ENCODE data around the gene NTF3. TPM values are rescaled to one million over a fixed set of nuclear protein-coding genes. Genes with fewer than 3 reads are reported as not detected.

The NTF3 gene
- total RNA-seq, 1 experiment from 2014 or later, result not detected

DNA sequence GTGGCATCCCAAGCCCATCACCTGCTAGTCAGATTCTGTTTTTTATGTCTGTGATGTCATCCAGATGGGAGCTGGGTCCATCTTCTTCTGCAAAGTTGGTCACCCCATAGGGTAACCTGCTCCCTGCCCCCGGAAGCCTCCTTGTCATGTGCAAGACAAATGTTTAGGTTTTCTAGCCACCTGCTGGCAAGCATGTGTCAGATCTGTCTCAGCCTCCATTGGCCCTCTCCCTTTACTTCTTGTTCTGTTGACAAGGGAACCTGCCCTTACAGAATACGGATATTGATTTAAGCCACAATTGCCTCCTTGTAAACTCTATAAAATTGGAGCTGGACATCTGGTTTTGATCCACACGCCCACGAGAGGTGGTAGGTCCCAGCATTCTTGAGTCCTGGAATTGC lies 7.5 kb downstream of the NTF3 start:
- Histone ChIP-seq H3K4me1 (ENCODE audit: control insufficient read depth, insufficient read depth, low read length) (no peaks in the 10 kb centered on the region), H3K27me3 (ENCODE audit: control insufficient read depth, insufficient read depth, low read length) (no peaks in the 10 kb centered on the region; the same call in 1 of the 2 replicates), H3K36me3 (ENCODE audit: control insufficient read depth, insufficient read depth, low read length) (no peaks in the 10 kb centered on the region), H3K27ac (ENCODE audit: low read length) (no peak overlapping the region), H3K9me3 (ENCODE audit: control insufficient read depth, insufficient read depth, low read depth, low read length) (no peaks in the 10 kb centered on the region), H3K4me3 (ENCODE audit: low read depth in 2 of 2, low read length in 2 of 2) (no peak overlapping the region)
- DNase-seq (ENCODE audit: low read depth, low spot score) (no peak), ATAC-seq (no peak)
- no TSS peak for BruUV-seq (replicated peaks)
- POLR2A ChIA-PET, result no interaction called here
- TF ChIP-seq POLR2AphosphoS5 (IDR thresholded peaks at IDR 0.05; ENCODE audit: low read depth, low read length) (no peak), REST (IDR thresholded peaks at IDR 0.05; ENCODE audit: insufficient read depth in 1 of 2, low read depth in 2 of 2, low read length in 1 of 2) (no peak), SIN3A (IDR thresholded peaks at IDR 0.05; ENCODE audit: borderline replicate concordance, insufficient read depth, low read depth, low read length) (no peak), TCF7L2 (IDR thresholded peaks at IDR 0.05; ENCODE audit: low read depth, low read length) (no peak)
- TF ChIP-seq, protein P1, sequence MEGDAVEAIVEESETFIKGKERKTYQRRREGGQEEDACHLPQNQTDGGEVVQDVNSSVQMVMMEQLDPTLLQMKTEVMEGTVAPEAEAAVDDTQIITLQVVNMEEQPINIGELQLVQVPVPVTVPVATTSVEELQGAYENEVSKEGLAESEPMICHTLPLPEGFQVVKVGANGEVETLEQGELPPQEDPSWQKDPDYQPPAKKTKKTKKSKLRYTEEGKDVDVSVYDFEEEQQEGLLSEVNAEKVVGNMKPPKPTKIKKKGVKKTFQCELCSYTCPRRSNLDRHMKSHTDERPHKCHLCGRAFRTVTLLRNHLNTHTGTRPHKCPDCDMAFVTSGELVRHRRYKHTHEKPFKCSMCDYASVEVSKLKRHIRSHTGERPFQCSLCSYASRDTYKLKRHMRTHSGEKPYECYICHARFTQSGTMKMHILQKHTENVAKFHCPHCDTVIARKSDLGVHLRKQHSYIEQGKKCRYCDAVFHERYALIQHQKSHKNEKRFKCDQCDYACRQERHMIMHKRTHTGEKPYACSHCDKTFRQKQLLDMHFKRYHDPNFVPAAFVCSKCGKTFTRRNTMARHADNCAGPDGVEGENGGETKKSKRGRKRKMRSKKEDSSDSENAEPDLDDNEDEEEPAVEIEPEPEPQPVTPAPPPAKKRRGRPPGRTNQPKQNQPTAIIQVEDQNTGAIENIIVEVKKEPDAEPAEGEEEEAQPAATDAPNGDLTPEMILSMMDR (IDR thresholded peaks at IDR 0.05), result no peak
- intact Hi-C loops (cut with micrococcal nuclease; ENCODE audit: unreplicated experiment) (no loop called here), in situ Hi-C loops (cut with HindIII; ENCODE audit: low pct_unique_long_range_greater_than_20kb, low sequenced_read_pairs) (no loop called here)
- CTCF ChIA-PET, result no interaction called here

- no peak for ATAC-seq
- ChIA-PET CTCF (no interaction called here), POLR2A (no interaction called here)
These were observed 7.9 kb downstream of the NTF3 start for GRCh38 chr12:5439788-5440300.

More at GRCh38 chr12:5439788-5440300, 7.9 kb downstream of the NTF3 start:
- H3K27ac ChIP-seq (ENCODE audit: low read length), result no peak overlapping the region
- H3K4me3 ChIP-seq (ENCODE audit: low read depth in 2 of 2, low read length in 2 of 2), result no peak overlapping the region
- H3K9me3 ChIP-seq (ENCODE audit: control insufficient read depth, insufficient read depth, low read depth, low read length), result no peaks in the 10 kb centered on the region
- intact Hi-C loops (cut with micrococcal nuclease; ENCODE audit: unreplicated experiment) (loop anchor here (5.0 kb wide), 1 partner anchor 268 kb away; no protein-coding TSS in a partner anchor), in situ Hi-C loops (cut with HindIII; ENCODE audit: low pct_unique_long_range_greater_than_20kb, low sequenced_read_pairs) (no loop called here)
- DNase-seq (ENCODE audit: low read depth, low spot score), result no peak
- H3K27me3 ChIP-seq (ENCODE audit: control insufficient read depth, insufficient read depth, low read length), result no peaks in the 10 kb centered on the region; the same call in 1 of the 2 replicates
- no peaks in the 10 kb centered on the region for H3K36me3 ChIP-seq (ENCODE audit: control insufficient read depth, insufficient read depth, low read length)
- BruUV-seq (replicated peaks), result no TSS peak
- TF ChIP-seq REST (IDR thresholded peaks at IDR 0.05; ENCODE audit: insufficient read depth in 1 of 2, low read depth in 2 of 2, low read length in 1 of 2) (no peak), POLR2AphosphoS5 (IDR thresholded peaks at IDR 0.05; ENCODE audit: low read depth, low read length) (no peak), SIN3A (IDR thresholded peaks at IDR 0.05; ENCODE audit: borderline replicate concordance, insufficient read depth, low read depth, low read length) (no peak), TCF7L2 (IDR thresholded peaks at IDR 0.05; ENCODE audit: low read depth, low read length) (no peak)
- TF ChIP-seq, protein P1 (IDR thresholded peaks at IDR 0.05), result no peak
- no peaks in the 10 kb centered on the region for H3K4me1 ChIP-seq (ENCODE audit: control insufficient read depth, insufficient read depth, low read length)

All from Panc1 (cell line).